Right lobe of liver (tissue), 6 donors: ENCODE measurements around the gene TNFRSF14. TPM values are rescaled to one million over a fixed set of nuclear protein-coding genes. Genes with fewer than 3 reads are reported as not detected.
"Not testable (repeated sequence)": the region's sequence is repeated elsewhere in the genome, so short reads cannot be mapped to it uniquely, and the experiment has no call there.

ENCODE experiments used
- ATAC-seq, 4 donors: fragments of 200-7000 bp; cut with Tn5 transposase; one replicate each; pipeline ENCODE4 v1.9.1; 2020; ENCODE audit warnings: mild to moderate bottlenecking in 4 of 4, moderate library complexity in 4 of 4
- DNase-seq, 3 donors: peaks; one replicate each; pipeline ENCODE4 v3.0.0-alpha.2; 2020
- H3K27ac ChIP-seq, 3 donors: fragments of 200-600 bp; one replicate each; pipeline ENCODE4 v1.8.0; 2022
- H3K27me3 ChIP-seq, 2 donors: fragments of 200-600 bp; one replicate each; pipeline ENCODE4 v1.8.0; 2022
- H3K36me3 ChIP-seq, 4 donors: fragments of 200-600 bp; sonication (generic) in 1 of 4; one replicate each; pipeline versions ENCODE4 v1.5.1 to v1.8.0; 2017 to 2022; ENCODE audit warnings: control low read depth in 1 of 4
- H3K4me1 ChIP-seq, 4 donors: fragments of 200-600 bp; sonication (generic) in 1 of 4; one replicate each; pipeline versions ENCODE4 v1.5.1 to v1.8.0; 2017 to 2022; ENCODE audit warnings: control low read depth in 1 of 4
- H3K4me3 ChIP-seq, 3 donors: fragments of 200-600 bp; one replicate each; pipeline ENCODE4 v1.8.0; 2022
- H3K9me3 ChIP-seq, 4 donors: fragments of 200-600 bp; sonication (generic) in 1 of 4; one replicate each; pipeline versions ENCODE4 v1.5.1 to v1.8.0; 2017 to 2022; ENCODE audit warnings: control low read depth in 1 of 4
- CTCF ChIP-seq, 4 donors: fragments of 200-600 bp in 3 of 4; fragments of 450-650 bp in 1 of 4; IDR thresholded peaks; one replicate each; pipeline versions ENCODE4 v1.5.1 to v1.8.0; 2016 to 2022; ENCODE audit warnings: antibody characterized with exemption in 4 of 4, mild to moderate bottlenecking in 2 of 4
- POLR2A ChIP-seq: fragments of 450-650 bp; IDR thresholded peaks from one replicate; pipeline ENCODE4 v1.6.1; 2017; ENCODE audit warnings: antibody characterized with exemption, mild to moderate bottlenecking
- WGBS: methylation state at CpG from one replicate; pipeline ENCODE4 v1.1.6; 2018; ENCODE audit warnings: low coverage, low lambda C conversion rate; ENCODE audit not compliant: insufficient coverage; ENCODE audit errors: missing lambda C conversion rate; 5-methylcytosine and 5-hydroxymethylcytosine counted together
- intact Hi-C, 2 donors: fragments of 100-400 bp; cut with DNase I; formaldehyde crosslinking; loops; one replicate each; pipeline versions ENCODE4 v1.11.2 to v1.14.1; 2022
- total RNA-seq, 6 experiments: library from RNA; depleted of rRNA in 2 of 6; stranded (reverse); fragments of >200 nt in 2 of 6; fragmentation: NEBNext Ultra II Directional in 3 of 6; extraction: Animal tissue kit (Norgen Biotek cat#: 25700) in 3 of 6; gene quantifications; one replicate each; pipeline versions ENCODE4 v1.1.0 to v1.2.4, GENCODE V29; 2016 to 2023
- donor health status: DM: no; HTN: yes; CAD: no.
- donor health status: DM: no; HTN: no; CAD: no.
- donor health status: DM: no; HTN: no; CAD: no.
- donor health status: DM: no; HTN: yes; CAD: no.
- donor health status: DM: no; HTN: yes; CAD: no.

TNFRSF14 gene
- total RNA-seq, 6 experiments from 2014 or later, result 31.0 to 54.8 (median 41.1) TPM

GRCh38 chr1:2575801-2576663 is 19.9 kb downstream of the TNFRSF14 start:
- H3K27ac ChIP-seq, result peak overlapping the region; percentile 44 to 51 (median 51)
- 39% methylated on average over 8 of the region's 23 CpGs for WGBS
- intact Hi-C loops, result no loop called here
- no peaks in the 10 kb centered on the region for H3K27me3 ChIP-seq
- TF ChIP-seq CTCF (IDR thresholded peaks at IDR 0.05) (no peak), POLR2A (peak; percentile 38)
- DNase-seq (peak; percentile 55 to 74 (median 74)), ATAC-seq (peak; percentile 72 to 83 (median 76))
- H3K36me3 ChIP-seq, result no peaks in the 10 kb centered on the region
- peaks cover 0 to 23% (median 11%) of the 10 kb centered on the region in 4 donors for H3K4me1 ChIP-seq
- peaks cover 0 to 8% (median 0%) of the 10 kb centered on the region in 4 donors for H3K9me3 ChIP-seq
- H3K4me3 ChIP-seq, result no peak overlapping the region

GRCh38 chr1:2577565-2578075 is 21.4 kb downstream of the TNFRSF14 start:
- intact Hi-C loops, H3K9me3 ChIP-seq, H3K4me3 ChIP-seq, ATAC-seq, H3K27me3 ChIP-seq, H3K36me3 ChIP-seq: not testable (repeated sequence)
- Histone ChIP-seq H3K4me1 (peaks cover 0 to 23% (median 11%) of the 10 kb centered on the region in 4 donors), H3K27ac (peak overlapping the region; percentile 59 to 84 (median 74))
- peak in 2 of 3 donors; percentile 26 to 49 for DNase-seq
- WGBS, result 58% methylated on average over 9 of the region's 23 CpGs

GRCh38 chr1:2578758-2579118 is 22.6 kb downstream of the TNFRSF14 start:
- peaks cover 0 to 1% (median 0%) of the 10 kb centered on the region in 4 donors for H3K9me3 ChIP-seq
- H3K4me1 ChIP-seq, result peaks cover 0 to 25% (median 11%) of the 10 kb centered on the region in 4 donors
- no peak for TF ChIP-seq CTCF (IDR thresholded peaks at IDR 0.05)
- no peak for TF ChIP-seq POLR2A
- DNase-seq (no peak), ATAC-seq (no peak)
- intact Hi-C loops, result no loop called here
- H3K27me3 ChIP-seq, result no peaks in the 10 kb centered on the region
- H3K27ac ChIP-seq, result peak overlapping the region; percentile 59 to 84 (median 74)
- no peaks in the 10 kb centered on the region for H3K36me3 ChIP-seq
- 30% methylated on average over 4 of the region's 4 CpGs for WGBS
- H3K4me3 ChIP-seq, result no peak overlapping the region

GRCh38 chr1:2580691-2581090 is 24.5 kb downstream of the TNFRSF14 start:
- no peak overlapping the region for H3K4me3 ChIP-seq
- no peak overlapping the region for H3K27ac ChIP-seq
- peaks cover 0 to 31% (median 15%) of the 10 kb centered on the region in 4 donors for H3K4me1 ChIP-seq
- no peak for ATAC-seq
- intact Hi-C loops, result no loop called here
- DNase-seq, result peak in 2 of 3 donors; percentile 21 to 46
- 80% methylated on average over 8 of the region's 10 CpGs for WGBS
- no peaks in the 10 kb centered on the region for H3K36me3 ChIP-seq
- H3K27me3 ChIP-seq, result no peaks in the 10 kb centered on the region
- TF ChIP-seq CTCF (IDR thresholded peaks at IDR 0.05), result no peak
- no peak for TF ChIP-seq POLR2A
- H3K9me3 ChIP-seq, result no peaks in the 10 kb centered on the region

GRCh38 chr1:2582391-2582790 is 26.2 kb downstream of the TNFRSF14 start:
- H3K4me1 ChIP-seq, result peaks cover 0 to 23% (median 9%) of the 10 kb centered on the region in 4 donors
- H3K9me3 ChIP-seq, result no peaks in the 10 kb centered on the region
- H3K4me3 ChIP-seq, result no peak overlapping the region
- WGBS, result 46% methylated on average over 1 of the region's 7 CpGs
- H3K27ac ChIP-seq, result no peak overlapping the region
- H3K36me3 ChIP-seq, result no peaks in the 10 kb centered on the region
- no peak for ATAC-seq
- H3K27me3 ChIP-seq, result no peaks in the 10 kb centered on the region
- TF ChIP-seq POLR2A, result no peak
- no peak for TF ChIP-seq CTCF (IDR thresholded peaks at IDR 0.05)
- intact Hi-C loops, result no loop called here
- no peak for DNase-seq
